ENCODE data around the gene ABLIM2. TPM values are rescaled to one million over a fixed set of nuclear protein-coding genes. Genes with fewer than 3 reads are reported as not detected.

The ABLIM2 gene
- total RNA-seq, 1 experiment from 2014 or later: 1.0 TPM

- Histone ChIP-seq H3K23ac (ENCODE audit: insufficient read length, low read depth, low read length) (no peak overlapping the region), H2AK5ac (ENCODE audit: insufficient read length, low read length) (no peak overlapping the region), H3K9me3 (ENCODE audit: control insufficient read depth, low read depth, low read length) (no peaks in the 10 kb centered on the region), H3T11ph (ENCODE audit: low read length) (no peak overlapping the region), H3K79me1 (ENCODE audit: insufficient read depth, low read depth, low read length, poor library complexity, severe bottlenecking) (no peaks in the 10 kb centered on the region), H3K27me3 (ENCODE audit: insufficient read depth, low read length) (no peaks in the 10 kb centered on the region), H3K56ac (ENCODE audit: insufficient read length, low read depth, low read length) (no peak overlapping the region), H3K4ac (ENCODE audit: low read depth, low read length) (no peak overlapping the region), H4K91ac (ENCODE audit: insufficient read length, low read depth, low read length) (no peak overlapping the region), H4K5ac (ENCODE audit: insufficient read length, low read depth, low read length) (no peak overlapping the region), H2BK20ac (ENCODE audit: low read depth, low read length, poor library complexity, severe bottlenecking) (no peak overlapping the region), H2BK120ac (ENCODE audit: low read depth, low read length, poor library complexity, severe bottlenecking) (no peak overlapping the region), H4K20me1 (ENCODE audit: control insufficient read depth, insufficient read depth, insufficient read length) (no peaks in the 10 kb centered on the region), H3K4me1 (ENCODE audit: insufficient read depth, low read length) (no peaks in the 10 kb centered on the region), H4K8ac (replicated peaks; ENCODE audit: insufficient read length, low read depth, low read length) (no peak overlapping the region), H3K4me2 (ENCODE audit: insufficient read depth, insufficient read length, low read length) (no peak overlapping the region), H3K79me2 (ENCODE audit: insufficient read depth, low read length) (peaks cover 10% of the 10 kb centered on the region; the same call in 1 of the 2 replicates), H3K9ac (ENCODE audit: extremely low read depth, insufficient read length, low read length) (no peak overlapping the region), H3K23me2 (ENCODE audit: insufficient read length, low read depth, low read length, poor library complexity, severe bottlenecking) (no peaks in the 10 kb centered on the region), H3K14ac (ENCODE audit: insufficient read depth, low read length) (no peak overlapping the region), H2AFZ (ENCODE audit: low read length) (no peak overlapping the region), H2BK15ac (ENCODE audit: low read depth, low read length) (no peak overlapping the region), H2BK12ac (ENCODE audit: insufficient read length, low read depth, low read length) (no peak overlapping the region), H3K18ac (ENCODE audit: insufficient read length, low read depth, low read length) (no peak overlapping the region), H2BK5ac (ENCODE audit: insufficient read length, low read length) (no peak overlapping the region), H3K27ac (ENCODE audit: insufficient read length, low read depth, low read length) (no peak overlapping the region)
- Mint-ChIP-seq H3K36me3 (ENCODE audit: insufficient read depth in 1 of 3, low read depth in 3 of 3) (peaks cover 0 to 1% (median 0%) of the 10 kb centered on the region in 3 experiments; a peak in 2 of 7 replicates), H3K9me3 (no peaks in the 10 kb centered on the region), H3K27ac (no peak overlapping the region; a peak in 1 of 7 replicates), H3K27me3 (ENCODE audit: low read depth) (no peaks in the 10 kb centered on the region), H3K4me1 (peaks cover 10 to 17% of the 10 kb centered on the region in 2 experiments), H3K4me3 (no peak overlapping the region)
- WGBS (ENCODE audit: extremely low coverage, insufficient read length, low lambda C conversion rate): no CpG with 5 or more reads among the region's 7 CpGs
- no peak for TF ChIP-seq CTCF (conservative IDR thresholded peaks at IDR 0.05)
- no peak for DNase-seq
Observed at GRCh38 chr4:7924163-7924562, 234.4 kb downstream of the ABLIM2 start.
